Measurements from ENCODE around the gene PITPNC1.

The PITPNC1 gene

GRCh38 chr17:67435786-67436185, 58.7 kb downstream of the PITPNC1 start:
- no peak for DNase-seq

GRCh38 chr17:67436233-67436632, 59.2 kb downstream of the PITPNC1 start:
- no peak for DNase-seq

- DNase-seq: no peak
Measured at GRCh38 chr17:67438667-67439066, 61.6 kb downstream of the PITPNC1 start.

GRCh38 chr17:67439269-67439668, 62.2 kb downstream of the PITPNC1 start:
- DNase-seq: no peak

GRCh38 chr17:67440277-67441051, 63.4 kb downstream of the PITPNC1 start:
- no peak for DNase-seq

GRCh38 chr17:67441052-67441895, 64.2 kb downstream of the PITPNC1 start:
- DNase-seq: no peak

- no peak for DNase-seq
Measured at GRCh38 chr17:67441896-67442219, 64.8 kb downstream of the PITPNC1 start.

GRCh38 chr17:67442787-67443624, 65.9 kb downstream of the PITPNC1 start:
- no peak for DNase-seq

GRCh38 chr17:67443931-67444595, 67.0 kb downstream of the PITPNC1 start:
- DNase-seq: no peak

- no peak for DNase-seq
Measured at GRCh38 chr17:67448449-67448848, 71.4 kb downstream of the PITPNC1 start.

GRCh38 chr17:67449065-67449464, 72.0 kb downstream of the PITPNC1 start:
- DNase-seq: no peak

- DNase-seq: no peak
Measured at GRCh38 chr17:67449845-67450755, 73.0 kb downstream of the PITPNC1 start.

- no peak for DNase-seq
Measured at GRCh38 chr17:67452681-67453554, 75.8 kb downstream of the PITPNC1 start.

- DNase-seq: no peak
Measured at GRCh38 chr17:67456103-67456502, 79.0 kb downstream of the PITPNC1 start.

GRCh38 chr17:67456889-67457288, 79.8 kb downstream of the PITPNC1 start:
- no peak for DNase-seq

GRCh38 chr17:67458203-67458602, 81.1 kb downstream of the PITPNC1 start:
- DNase-seq: no peak

- DNase-seq: no peak
Measured at GRCh38 chr17:67459985-67460384, 82.9 kb downstream of the PITPNC1 start.

GRCh38 chr17:67461228-67461780, 84.2 kb downstream of the PITPNC1 start:
- no peak for DNase-seq

GRCh38 chr17:67461876-67462275, 84.8 kb downstream of the PITPNC1 start:
- DNase-seq: no peak

GRCh38 chr17:67466251-67466796, 89.2 kb downstream of the PITPNC1 start:
- DNase-seq: no peak
